NOMO-1 treated with DMSO at 0.1 percent for 48 hours (cell line): Measurements from ENCODE around the gene PLEKHA7.
"Not testable (repeated sequence)": the region's sequence is repeated elsewhere in the genome, so short reads cannot be mapped to it uniquely, and the experiment has no call there.

ENCODE experiments used
- DNase-seq: peaks from one replicate; lab custom pipeline; 2025; ENCODE audit not compliant: unreplicated experiment; lab: John Stamatoyannopoulos, UW

The PLEKHA7 gene

DNA sequence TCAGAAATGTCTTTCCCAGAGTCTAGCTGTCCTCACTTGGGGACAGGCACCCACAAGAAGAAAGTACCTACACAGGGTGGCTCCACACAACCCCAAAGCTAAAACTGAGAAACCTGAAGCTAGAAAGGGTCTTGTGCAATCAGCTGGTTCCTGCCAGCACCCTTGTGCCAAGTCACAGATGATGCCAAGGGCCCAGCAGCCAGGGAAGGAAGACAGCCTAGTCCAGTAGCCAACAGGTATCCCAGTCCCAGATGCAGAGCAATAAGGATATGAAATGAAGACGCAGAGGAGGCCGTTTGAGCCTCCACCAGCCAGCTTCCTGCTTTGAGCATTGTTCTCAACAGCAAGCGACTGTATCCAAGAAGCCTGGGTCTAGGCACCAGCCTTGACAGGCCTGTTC, 6.1 kb downstream of the PLEKHA7 start:
- DNase-seq: no peak

DNA sequence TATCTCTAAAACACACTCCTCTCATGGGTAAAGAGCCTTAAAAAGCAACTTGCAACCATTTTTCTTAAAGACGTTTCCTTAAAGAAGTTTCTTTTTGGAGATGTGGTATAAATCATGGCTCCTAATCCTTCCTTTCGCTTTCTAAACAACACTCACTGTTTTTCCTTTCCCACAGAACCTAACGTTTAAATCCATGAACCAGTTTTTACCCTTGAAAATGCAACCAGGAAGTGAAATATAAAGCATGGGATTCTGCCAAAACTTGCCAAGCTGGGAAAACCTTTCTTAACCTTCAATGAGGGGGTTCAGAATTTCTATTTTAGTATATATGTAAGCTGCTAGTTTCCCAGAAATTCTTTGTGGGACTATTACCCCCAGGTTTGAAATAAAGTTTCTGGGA, 8.6 kb downstream of the PLEKHA7 start:
- no peak for DNase-seq

- DNase-seq: no peak
Observed at GRCh38 chr11:17004486-17005148, 9.6 kb downstream of the PLEKHA7 start.

GRCh38 chr11:17003426-17003825, 10.8 kb downstream of the PLEKHA7 start:
- no peak for DNase-seq

- DNase-seq: no peak
Observed at GRCh38 chr11:17002543-17002942, 11.7 kb downstream of the PLEKHA7 start.

DNA sequence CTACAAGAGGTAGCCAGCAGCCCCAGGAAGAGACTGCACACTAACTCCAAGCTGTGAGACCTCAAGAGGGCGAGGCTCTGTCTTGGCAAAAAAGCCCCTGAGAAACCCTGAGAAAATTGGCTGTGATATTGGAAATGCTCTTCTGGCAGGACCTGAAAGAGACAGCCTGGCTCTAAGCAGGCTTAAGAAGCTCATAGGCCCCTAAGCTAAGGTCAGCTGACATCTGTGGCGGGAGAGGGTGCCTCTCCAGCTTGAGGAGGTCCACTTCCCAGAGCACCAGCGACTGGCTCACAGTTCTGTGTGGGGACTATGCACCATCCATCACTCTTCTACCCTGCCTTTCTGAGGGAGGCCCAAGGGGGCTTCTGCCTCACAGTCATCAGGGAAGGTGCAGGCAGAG, 12.4 kb downstream of the PLEKHA7 start:
- no peak for DNase-seq

GRCh38 chr11:17000987-17001386, 13.2 kb downstream of the PLEKHA7 start:
- no peak for DNase-seq

GRCh38 chr11:17000253-17000652, 14.0 kb downstream of the PLEKHA7 start:
- not testable (repeated sequence) for DNase-seq

DNA sequence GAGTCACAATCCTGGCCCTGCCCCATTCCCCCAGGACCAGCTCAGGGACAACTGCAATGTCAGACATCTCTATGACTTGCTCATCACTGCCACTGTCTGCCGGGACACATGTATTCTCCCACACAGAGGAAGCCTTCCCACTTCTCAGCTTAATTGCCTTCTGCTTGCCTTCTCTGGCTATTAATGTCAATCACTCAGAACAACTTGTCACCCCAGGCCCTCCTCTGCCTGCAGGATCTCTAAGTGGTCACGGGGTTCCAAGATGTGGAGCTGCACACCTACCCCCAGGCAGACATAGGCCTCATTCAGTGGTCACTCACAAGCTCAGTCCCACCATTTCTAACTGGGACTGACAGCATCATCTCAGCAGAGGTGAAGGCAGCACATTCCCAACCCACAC, 15.1 kb downstream of the PLEKHA7 start:
- DNase-seq: no peak

DNA sequence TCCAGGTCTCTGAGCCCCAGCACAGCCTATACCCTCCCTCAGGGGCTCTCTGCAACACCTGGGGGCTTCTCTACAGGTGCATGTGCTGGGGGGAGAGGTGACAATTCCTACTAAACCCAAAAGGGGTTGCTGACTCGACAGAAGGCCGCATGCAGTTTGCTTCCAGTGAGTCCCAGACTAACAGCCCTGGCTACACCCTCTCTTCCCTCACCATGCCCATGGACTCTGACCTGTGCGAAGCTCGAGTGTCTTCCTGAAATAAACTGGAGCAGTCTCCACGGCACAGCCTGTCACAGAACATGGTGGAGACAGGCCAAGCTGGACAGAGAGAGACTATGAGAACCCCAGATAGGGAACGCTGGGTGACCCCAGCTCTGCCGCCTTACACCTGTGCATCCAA, 16.6 kb downstream of the PLEKHA7 start:
- DNase-seq: no peak

DNA sequence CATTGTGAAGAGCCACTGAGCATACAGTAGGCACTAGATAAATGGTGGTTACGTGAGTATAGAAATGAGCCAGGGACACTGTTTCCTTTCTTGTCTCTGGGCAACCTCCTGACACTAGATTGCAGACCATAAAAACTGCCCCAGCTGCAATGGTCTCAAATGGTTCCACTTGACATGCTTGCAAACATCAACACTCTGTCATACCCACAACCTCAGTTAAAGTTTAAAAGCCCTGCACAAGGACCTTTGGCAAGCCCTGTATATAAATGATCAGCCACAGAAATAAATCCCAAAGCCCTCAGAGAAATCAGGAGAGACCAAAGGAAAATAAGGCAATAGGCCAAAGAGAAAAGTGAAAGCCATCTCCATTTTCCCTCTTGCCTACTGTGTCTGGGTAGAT, 20.7 kb downstream of the PLEKHA7 start:
- no peak for DNase-seq

- no peak for DNase-seq
Observed at GRCh38 chr11:16992846-16993245, 21.4 kb downstream of the PLEKHA7 start.

DNA sequence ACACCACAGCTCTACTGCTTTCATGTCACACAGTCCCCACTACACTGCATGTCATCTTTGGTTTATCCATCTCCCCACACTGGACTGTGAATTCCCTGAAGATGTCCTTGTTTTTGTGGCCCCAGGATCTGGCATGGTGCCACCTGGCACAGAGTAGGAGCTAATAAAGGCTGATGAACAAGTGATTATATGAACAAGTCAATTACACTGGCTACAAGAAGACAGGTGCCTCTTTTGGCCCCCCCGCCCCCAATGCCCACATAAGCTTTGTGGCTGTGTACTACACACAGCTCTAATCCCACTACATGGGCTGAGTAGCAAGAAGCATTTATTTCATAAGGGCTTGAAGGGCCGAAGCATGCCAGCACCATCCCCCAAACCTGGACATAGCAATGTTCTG, 24.7 kb downstream of the PLEKHA7 start:
- no peak for DNase-seq

DNA sequence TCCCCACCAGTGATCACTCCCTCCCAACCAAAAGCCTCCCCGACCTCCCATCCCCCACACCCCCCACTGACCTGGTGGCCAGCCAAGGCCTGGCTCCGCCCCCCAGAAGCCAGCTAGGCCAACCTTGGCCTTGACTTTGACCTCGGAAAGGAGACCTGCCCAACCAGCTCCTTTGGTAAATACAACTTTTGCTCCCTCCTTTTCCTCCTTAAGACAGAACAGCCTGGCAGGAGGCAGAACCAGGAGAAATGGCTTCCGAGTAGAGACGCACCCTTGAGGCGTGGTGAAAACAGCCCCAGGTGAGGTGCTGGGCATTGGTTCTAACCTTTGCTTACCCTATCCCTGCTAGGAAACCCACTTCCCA, 27.0 kb downstream of the PLEKHA7 start:
- no peak for DNase-seq

DNA sequence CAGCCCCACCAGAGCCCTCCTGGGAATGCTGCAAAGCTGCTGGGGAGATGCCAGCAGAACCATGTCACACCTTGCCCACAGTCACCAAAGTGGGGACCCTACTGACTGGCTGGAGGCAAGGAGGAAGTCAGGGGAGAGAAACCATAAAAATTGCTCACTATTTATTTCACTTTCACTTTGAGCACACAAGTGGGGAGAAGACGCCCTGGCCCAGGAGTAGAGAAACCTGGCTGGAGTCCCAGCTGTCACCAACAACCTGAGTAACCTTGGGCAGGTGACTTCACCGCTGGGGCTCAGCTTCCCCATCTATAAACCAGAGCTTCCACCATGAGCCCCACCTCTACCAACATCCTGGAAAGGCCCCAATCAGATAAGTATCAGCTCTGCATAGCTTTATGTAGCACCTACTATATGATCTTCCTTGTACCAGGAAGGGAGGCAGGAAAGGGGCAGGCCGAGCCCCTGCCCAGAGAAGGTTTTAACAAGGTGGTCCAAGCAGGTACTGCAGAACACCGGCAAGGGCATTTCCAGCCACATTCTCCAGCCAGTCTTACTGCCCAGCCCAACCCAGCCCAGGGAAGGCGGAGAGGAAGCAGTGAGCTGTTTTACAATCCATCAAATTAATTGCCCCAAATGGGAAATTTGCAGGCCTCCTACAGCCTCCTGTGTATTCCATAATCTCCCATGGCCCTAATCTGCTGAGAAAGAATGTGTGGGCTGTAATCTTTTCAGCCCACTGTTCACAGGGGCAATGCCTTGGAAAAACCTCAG, 27.6 kb downstream of the PLEKHA7 start:
- DNase-seq: peak; percentile 14

- no peak for DNase-seq
Observed at GRCh38 chr11:16985297-16985696, 28.9 kb downstream of the PLEKHA7 start.

DNA sequence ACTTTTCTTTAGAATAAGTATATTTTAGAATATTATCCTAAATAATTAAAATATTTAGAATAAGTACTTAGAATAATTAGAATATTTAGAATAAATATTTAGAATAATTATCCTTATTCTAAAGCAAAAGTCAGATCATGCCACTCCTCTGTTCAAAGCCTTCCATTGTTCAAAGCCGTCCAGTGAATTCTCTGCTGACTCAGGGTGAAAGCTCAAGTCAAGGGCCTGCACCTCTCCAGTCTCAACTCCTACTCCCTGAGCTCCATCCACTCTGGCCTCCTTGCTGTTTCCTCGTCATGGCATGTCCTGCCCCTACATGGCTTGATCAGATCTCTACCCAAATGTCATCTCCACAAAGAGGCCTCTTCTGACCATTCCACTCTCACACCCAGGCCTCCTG, 30.0 kb downstream of the PLEKHA7 start:
- no peak for DNase-seq

- DNase-seq: no peak
Observed at GRCh38 chr11:16982809-16983208, 31.4 kb downstream of the PLEKHA7 start.

DNA sequence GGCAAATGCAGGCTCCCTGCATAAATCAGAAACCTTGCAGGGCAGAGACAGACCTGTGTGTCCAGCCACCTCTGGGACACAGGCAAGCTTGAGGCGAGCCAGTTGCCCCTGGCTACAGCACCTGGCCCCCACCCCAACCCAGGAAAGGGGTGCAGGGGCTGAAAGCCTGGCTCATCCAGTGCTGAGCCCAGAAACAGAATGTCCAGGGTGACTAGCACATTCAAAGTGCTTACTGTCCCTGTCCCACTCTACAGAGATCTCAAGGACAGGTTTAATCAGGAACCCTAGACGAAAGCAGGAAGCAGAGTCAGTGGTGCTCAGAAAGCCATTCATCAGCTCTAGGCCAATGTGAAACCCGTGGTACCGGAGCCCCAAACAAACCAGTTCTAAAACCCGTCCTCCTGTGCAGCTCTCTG, 31.9 kb downstream of the PLEKHA7 start:
- DNase-seq: no peak

- DNase-seq: no peak
Observed at GRCh38 chr11:16981651-16982194, 32.5 kb downstream of the PLEKHA7 start.

GRCh38 chr11:16979703-16980622, 34.3 kb downstream of the PLEKHA7 start:
- no peak for DNase-seq

GRCh38 chr11:16977994-16978315, 36.3 kb downstream of the PLEKHA7 start:
- no peak for DNase-seq
